Lower leg skin (tissue), 3 donors: ENCODE data around the gene CAP2.

Experiments
- POLR2A ChIP-seq, 2 donors: fragments of 450-650 bp; IDR thresholded peaks; one replicate each; pipeline ENCODE4 v1.6.1; 2016 to 2017; ENCODE audit warnings: antibody characterized with exemption in 2 of 2, mild to moderate bottlenecking in 1 of 2, moderate library complexity in 1 of 2
- TF ChIP-seq, protein P1 (sequence below), 3 donors: fragments of 450-650 bp; IDR thresholded peaks; one replicate each; pipeline ENCODE4 v1.5.1; 2016; ENCODE audit warnings: antibody characterized with exemption in 3 of 3, mild to moderate bottlenecking in 3 of 3, moderate library complexity in 2 of 3

- TF ChIP-seq, protein P1, sequence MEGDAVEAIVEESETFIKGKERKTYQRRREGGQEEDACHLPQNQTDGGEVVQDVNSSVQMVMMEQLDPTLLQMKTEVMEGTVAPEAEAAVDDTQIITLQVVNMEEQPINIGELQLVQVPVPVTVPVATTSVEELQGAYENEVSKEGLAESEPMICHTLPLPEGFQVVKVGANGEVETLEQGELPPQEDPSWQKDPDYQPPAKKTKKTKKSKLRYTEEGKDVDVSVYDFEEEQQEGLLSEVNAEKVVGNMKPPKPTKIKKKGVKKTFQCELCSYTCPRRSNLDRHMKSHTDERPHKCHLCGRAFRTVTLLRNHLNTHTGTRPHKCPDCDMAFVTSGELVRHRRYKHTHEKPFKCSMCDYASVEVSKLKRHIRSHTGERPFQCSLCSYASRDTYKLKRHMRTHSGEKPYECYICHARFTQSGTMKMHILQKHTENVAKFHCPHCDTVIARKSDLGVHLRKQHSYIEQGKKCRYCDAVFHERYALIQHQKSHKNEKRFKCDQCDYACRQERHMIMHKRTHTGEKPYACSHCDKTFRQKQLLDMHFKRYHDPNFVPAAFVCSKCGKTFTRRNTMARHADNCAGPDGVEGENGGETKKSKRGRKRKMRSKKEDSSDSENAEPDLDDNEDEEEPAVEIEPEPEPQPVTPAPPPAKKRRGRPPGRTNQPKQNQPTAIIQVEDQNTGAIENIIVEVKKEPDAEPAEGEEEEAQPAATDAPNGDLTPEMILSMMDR (IDR thresholded peaks at IDR 0.05) = no peak
- no peak for TF ChIP-seq POLR2A (IDR thresholded peaks at IDR 0.05)
Measured at GRCh38 chr6:17589406-17590096, 196.2 kb downstream of the CAP2 start.
